Neural cell (in vitro differentiated cells): Measurements from ENCODE around the gene CAMK1D. TPM values are rescaled to one million over a fixed set of nuclear protein-coding genes. Genes with fewer than 3 reads are reported as not detected.

Experiments
- H2AFZ ChIP-seq: fragments of 200-600, 300-800 bp; sonication (generic), shearing (Covaris generic); 2 replicates; pipeline ENCODE4 v1.6.0; 2014; ENCODE audit warnings: low read depth, mild to moderate bottlenecking, antibody characterized with exemption, low read length, moderate library complexity
- H3F3A ChIP-seq: fragments of 200-600 bp; shearing (Covaris generic); 2 replicates; pipeline ENCODE4 v1.6.1; 2016; ENCODE audit warnings: mild to moderate bottlenecking, moderate library complexity, mixed read lengths, antibody characterized with exemption, low read length; ENCODE audit not compliant: insufficient read depth, poor library complexity, severe bottlenecking
- H3K27ac ChIP-seq: fragments of 200-600, 300-800 bp; sonication (generic), shearing (Covaris generic); 2 replicates; pipeline ENCODE4 v1.5.1; 2014; ENCODE audit warnings: mild to moderate bottlenecking, low read length, moderate library complexity
- H3K27me3 ChIP-seq: fragments of 300-800, 200-600 bp; sonication (generic), shearing (Covaris generic); 2 replicates; pipeline ENCODE4 v1.6.0; 2014; ENCODE audit warnings: mild to moderate bottlenecking, low read depth, low read length, moderate library complexity; ENCODE audit not compliant: insufficient read depth
- H3K36me3 ChIP-seq: fragments of 300-800, 200-600 bp; sonication (generic), shearing (Covaris generic); 2 replicates; pipeline ENCODE4 v1.5.1; 2014; ENCODE audit warnings: mild to moderate bottlenecking, antibody characterized with exemption, low read length, moderate library complexity; ENCODE audit not compliant: insufficient read depth
- H3K4me2 ChIP-seq: fragments of 300-800, 200-600 bp; sonication (generic), shearing (Covaris generic); 2 replicates; pipeline ENCODE4 v1.6.0; 2014; ENCODE audit warnings: mild to moderate bottlenecking, low read length
- H3K4me3 ChIP-seq: fragments of 300-800, 200-600 bp; sonication (generic), shearing (Covaris generic); 2 replicates; pipeline ENCODE4 v1.5.1; 2014; ENCODE audit warnings: mild to moderate bottlenecking, low read length, moderate library complexity
- H3K79me2 ChIP-seq: fragments of 200-600 bp; shearing (Covaris generic); replicated peaks from 2 replicates; pipeline ENCODE4 v1.6.0; 2014; ENCODE audit warnings: mild to moderate bottlenecking, low read length, moderate library complexity; ENCODE audit not compliant: insufficient read depth
- H3K9ac ChIP-seq: fragments of 300-800, 200-600 bp; sonication (generic), shearing (Covaris generic); 2 replicates; pipeline ENCODE4 v1.6.1; 2016; ENCODE audit warnings: mild to moderate bottlenecking, low read length, mixed read lengths
- H3K9me2 ChIP-seq: fragments of 200-600 bp; shearing (Covaris generic); 2 replicates; pipeline ENCODE4 v1.6.1; 2016; ENCODE audit warnings: mild to moderate bottlenecking, low read length, mixed read lengths; ENCODE audit not compliant: insufficient read depth
- H3K9me3 ChIP-seq: fragments of 200-600, 300-800 bp; sonication (generic), shearing (Covaris generic); 2 replicates; pipeline ENCODE4 v1.6.1; 2016; ENCODE audit warnings: mild to moderate bottlenecking, mixed run types, low read length, moderate library complexity, mixed read lengths
- H4K20me1 ChIP-seq: fragments of 200-600 bp; shearing (Covaris generic); 2 replicates; pipeline ENCODE4 v1.6.1; 2016; ENCODE audit warnings: mild to moderate bottlenecking, mixed run types; ENCODE audit not compliant: insufficient read depth
- CTCF ChIP-seq: fragments of 450-650 bp; IDR thresholded peaks from 2 replicates; pipeline ENCODE4 v1.5.1; 2014; ENCODE audit warnings: antibody characterized with exemption, mild to moderate bottlenecking, moderate library complexity; ENCODE audit not compliant: poor library complexity, severe bottlenecking
- EP300 ChIP-seq: fragments of 450-650 bp; conservative IDR thresholded peaks from 2 replicates; pipeline ENCODE4 v1.6.1; 2014; ENCODE audit warnings: antibody characterized with exemption, mild to moderate bottlenecking, moderate library complexity; ENCODE audit not compliant: poor library complexity, severe bottlenecking
- EZH2 ChIP-seq: fragments of 200-600, 300-800 bp; shearing (Covaris generic), sonication (generic); IDR thresholded peaks from 2 replicates; pipeline ENCODE4 v1.6.1; 2014; ENCODE audit warnings: antibody characterized with exemption, low read length, borderline replicate concordance, mild to moderate bottlenecking; ENCODE audit not compliant: insufficient read depth, poor library complexity, severe bottlenecking
- MXI1 ChIP-seq: fragments of 450-650 bp; conservative IDR thresholded peaks from 2 replicates; pipeline ENCODE4 v1.6.1; 2014; ENCODE audit warnings: antibody characterized with exemption, mild to moderate bottlenecking; ENCODE audit not compliant: poor library complexity, severe bottlenecking
- POLR2AphosphoS5 ChIP-seq: IDR thresholded peaks from 2 replicates; pipeline ENCODE4 v1.6.1; 2012
- RAD21 ChIP-seq: fragments of 450-650 bp; conservative IDR thresholded peaks from 2 replicates; pipeline ENCODE4 v1.6.1; 2014; ENCODE audit warnings: antibody characterized with exemption, mild to moderate bottlenecking, moderate library complexity
- REST ChIP-seq: IDR thresholded peaks from 2 replicates; pipeline ENCODE4 v1.6.1; 2012; ENCODE audit warnings: borderline replicate concordance
- SMC3 ChIP-seq: fragments of 450-650 bp; conservative IDR thresholded peaks from 2 replicates; pipeline ENCODE4 v1.6.1; 2014; ENCODE audit warnings: antibody characterized with exemption, mild to moderate bottlenecking, moderate library complexity; ENCODE audit not compliant: poor library complexity
- TAF1 ChIP-seq: IDR thresholded peaks from 2 replicates; pipeline ENCODE4 v1.6.1; 2012; ENCODE audit warnings: low read depth
- polyA plus RNA-seq: library from polyadenylated mRNA; depleted of rRNA; stranded (reverse); fragments of >200 nt; gene quantifications from 2 replicates; pipeline ENCODE4 v1.2.3, GENCODE V29; 2014

The CAMK1D gene
- polyA plus RNA-seq, 1 donor from 2014 or later = 13.8 TPM

- H3F3A ChIP-seq = no peaks in the 10 kb centered on the region
- no peak overlapping the region for H3K27ac ChIP-seq
- H3K27me3 ChIP-seq = no peaks in the 10 kb centered on the region
- H3K36me3 ChIP-seq = no peaks in the 10 kb centered on the region
- H3K4me2 ChIP-seq = no peak overlapping the region
- H3K4me3 ChIP-seq = no peak overlapping the region
- H2AFZ ChIP-seq = no peak overlapping the region
- H3K9me3 ChIP-seq = no peaks in the 10 kb centered on the region
- no peaks in the 10 kb centered on the region for H4K20me1 ChIP-seq
- H3K9ac ChIP-seq = no peak overlapping the region
- TF ChIP-seq REST (no peak), SMC3 (no peak), TAF1 (no peak), RAD21 (no peak), EZH2 (no peak), POLR2AphosphoS5 (no peak), MXI1 (no peak), CTCF (no peak), EP300 (no peak)
- H3K9me2 ChIP-seq = no peaks in the 10 kb centered on the region
- H3K79me2 ChIP-seq = no peaks in the 10 kb centered on the region
Observed at GRCh38 chr10:12533723-12534122, 184.4 kb downstream of the CAMK1D start.

- H3F3A ChIP-seq = no peaks in the 10 kb centered on the region
- H3K27me3 ChIP-seq = no peaks in the 10 kb centered on the region
- no peak overlapping the region for H3K4me3 ChIP-seq
- no peak overlapping the region for H3K9ac ChIP-seq
- H4K20me1 ChIP-seq = no peaks in the 10 kb centered on the region
- no peaks in the 10 kb centered on the region for H3K36me3 ChIP-seq
- H2AFZ ChIP-seq = no peak overlapping the region
- no peak overlapping the region for H3K4me2 ChIP-seq
- H3K27ac ChIP-seq = no peak overlapping the region
- H3K9me3 ChIP-seq = no peaks in the 10 kb centered on the region
- TF ChIP-seq REST = no peak
- TF ChIP-seq TAF1 = no peak
- TF ChIP-seq EZH2 = no peak
- TF ChIP-seq SMC3 = no peak
- no peak for TF ChIP-seq POLR2AphosphoS5
- TF ChIP-seq MXI1 = no peak
- TF ChIP-seq RAD21 = no peak
- TF ChIP-seq EP300 = no peak
- TF ChIP-seq CTCF = no peak
- no peaks in the 10 kb centered on the region for H3K79me2 ChIP-seq
- H3K9me2 ChIP-seq = no peaks in the 10 kb centered on the region
Observed at GRCh38 chr10:12534824-12535223, 185.5 kb downstream of the CAMK1D start.
